Measurements from ENCODE around the gene ADAMTS3. TPM values are rescaled to one million over a fixed set of nuclear protein-coding genes. Genes with fewer than 3 reads are reported as not detected.
A peak's percentile ranks its signal among the peaks of the same experiment; 100 is the strongest.

Gene ADAMTS3
- total and polyA plus RNA-seq, 8 donors: 0.08 to 0.47 (median 0.15) TPM

GRCh38 chr4:72424006-72424405, 145.0 kb downstream of the ADAMTS3 start:
- Histone ChIP-seq H3K4me1 (no peaks in the 10 kb centered on the region), H3K36me3 (no peaks in the 10 kb centered on the region), H3K27ac (no peak overlapping the region), H3K27me3 (no peaks in the 10 kb centered on the region), H3K4me3 (no peak overlapping the region), H3K9me3 (no peaks in the 10 kb centered on the region)
- TF ChIP-seq CTCF (IDR thresholded peaks at IDR 0.05): no peak
- FAIRE-seq (no peak), ATAC-seq (no peak), DNase-seq (no peak)
- intact Hi-C loops (cut with DNase I): no loop called here
- WGBS, 2 donors: 61 to 66% methylated on average over 4 of the region's 4 CpGs

GRCh38 chr4:72422416-72422815, 146.6 kb downstream of the ADAMTS3 start:
- Histone ChIP-seq H3K27me3 (no peaks in the 10 kb centered on the region), H3K9me3 (no peaks in the 10 kb centered on the region), H3K27ac (no peak overlapping the region), H3K4me1 (no peaks in the 10 kb centered on the region), H3K4me3 (no peak overlapping the region), H3K36me3 (no peaks in the 10 kb centered on the region)
- FAIRE-seq (no peak), ATAC-seq (no peak), DNase-seq (no peak)
- WGBS, 2 donors: 87 to 90% methylated on average over 2 of the region's 2 CpGs
- intact Hi-C loops (cut with DNase I): no loop called here
- TF ChIP-seq CTCF (IDR thresholded peaks at IDR 0.05): no peak

GRCh38 chr4:72418458-72418857, 150.6 kb downstream of the ADAMTS3 start:
- no peak for FAIRE-seq
- WGBS, 2 donors: 77 to 91% methylated on average over 2 of the region's 2 CpGs
- intact Hi-C loops (cut with DNase I): no loop called here
- no peak overlapping the region for H3K4me3 ChIP-seq
- DNase-seq: no peak
- no peaks in the 10 kb centered on the region for H3K9me3 ChIP-seq
- no peak overlapping the region for H3K27ac ChIP-seq
- H3K4me1 ChIP-seq: no peaks in the 10 kb centered on the region
- no peaks in the 10 kb centered on the region for H3K27me3 ChIP-seq
- H3K36me3 ChIP-seq: no peaks in the 10 kb centered on the region
- ATAC-seq: peak in 2 of 4 donors; percentile 18 to 44
- TF ChIP-seq CTCF (IDR thresholded peaks at IDR 0.05): no peak

GRCh38 chr4:72410158-72410557, 158.9 kb downstream of the ADAMTS3 start:
- Histone ChIP-seq H3K4me1 (no peaks in the 10 kb centered on the region), H3K27me3 (no peaks in the 10 kb centered on the region), H3K4me3 (no peak overlapping the region), H3K27ac (no peak overlapping the region), H3K36me3 (no peaks in the 10 kb centered on the region), H3K9me3 (no peaks in the 10 kb centered on the region)
- WGBS, 2 donors: 52 to 64% methylated on average over 3 of the region's 3 CpGs
- DNase-seq (no peak), ATAC-seq (no peak), FAIRE-seq (no peak)
- intact Hi-C loops (cut with DNase I): no loop called here
- TF ChIP-seq CTCF (IDR thresholded peaks at IDR 0.05): no peak

GRCh38 chr4:72408568-72408967, 160.5 kb downstream of the ADAMTS3 start:
- H3K9me3 ChIP-seq: no peaks in the 10 kb centered on the region
- 71 to 73% methylated on average over 4 of the region's 4 CpGs for WGBS, 2 donors
- H3K36me3 ChIP-seq: no peaks in the 10 kb centered on the region
- H3K27ac ChIP-seq: no peak overlapping the region
- DNase-seq (no peak), FAIRE-seq (no peak), ATAC-seq (no peak)
- no peak overlapping the region for H3K4me3 ChIP-seq
- TF ChIP-seq CTCF (IDR thresholded peaks at IDR 0.05): no peak
- intact Hi-C loops (cut with DNase I): no loop called here
- no peaks in the 10 kb centered on the region for H3K27me3 ChIP-seq
- no peaks in the 10 kb centered on the region for H3K4me1 ChIP-seq
